GM12878 (cell line): Measurements from ENCODE around the gene RAD51B. TPM values are rescaled to one million over a fixed set of nuclear protein-coding genes. Genes with fewer than 3 reads are reported as not detected.

Experiments used
- NBN ChIP-seq: fragments of 450-650 bp; IDR thresholded peaks from 2 replicates; pipeline ENCODE4 v1.6.1; 2016
- RCOR1 ChIP-seq: conservative IDR thresholded peaks from 2 replicates; pipeline ENCODE4 v1.6.1; 2012; ENCODE audit warnings: low read depth, low read length, improper control_type of control experiment
- RELA ChIP-seq: fragments of 450-650 bp; IDR thresholded peaks from 2 replicates; pipeline ENCODE4 v1.8.0; 2014; ENCODE audit warnings: borderline replicate concordance; ENCODE audit not compliant: partially characterized antibody
- polyA plus RNA-seq, 11 experiments: library from polyadenylated mRNA; depleted of rRNA in 4 of 11; unstranded in 6 of 11; stranded (reverse) in 5 of 11; fragments of >200 nt; fragmentation: Nextera tagmentation in 4 of 11; fragmentation: Illumina TruSeq in 1 of 11; extraction: Ambion mirVana in 4 of 11; extraction: Trizol in 1 of 11; gene quantifications; 1 replicate in 1 of 11; 2 replicates in 10 of 11; pipeline versions ENCODE4 v1.2.1 to v1.2.3, GENCODE V29; 2011 to 2016; ENCODE audit warnings: inconsistent platforms in 2 of 11, missing spikeins in 2 of 11, low read depth in 1 of 11
- total RNA-seq, 4 experiments: library from RNA; depleted of rRNA in 3 of 4; stranded (reverse); fragments of >200 nt in 3 of 4; fragmentation: Illumina TruSeq in 1 of 4; extraction: Trizol in 1 of 4; gene quantifications; 2 replicates each; pipeline versions ENCODE4 v1.2.1 to v1.2.3, GENCODE V29; 2013 to 2021
- TF ChIP-seq, protein P1 (sequence below): IDR thresholded peaks from 2 replicates; pipeline ENCODE4 v1.6.1; 2012; ENCODE audit warnings: low read depth, low read length, improper control_type of control experiment
- TF ChIP-seq, protein P2 (sequence below): fragments of 450-650 bp; IDR thresholded peaks from 2 replicates; pipeline ENCODE4 v1.6.1; 2016; ENCODE audit warnings: mild to moderate bottlenecking, moderate library complexity, borderline replicate concordance

The RAD51B gene
- total and polyA plus RNA-seq, 10 of the 15 experiments (the other 5 are each of a cell fraction or from before 2014, with no cell fraction given), result 9.8 to 26.8 (median 21.3) TPM

DNA sequence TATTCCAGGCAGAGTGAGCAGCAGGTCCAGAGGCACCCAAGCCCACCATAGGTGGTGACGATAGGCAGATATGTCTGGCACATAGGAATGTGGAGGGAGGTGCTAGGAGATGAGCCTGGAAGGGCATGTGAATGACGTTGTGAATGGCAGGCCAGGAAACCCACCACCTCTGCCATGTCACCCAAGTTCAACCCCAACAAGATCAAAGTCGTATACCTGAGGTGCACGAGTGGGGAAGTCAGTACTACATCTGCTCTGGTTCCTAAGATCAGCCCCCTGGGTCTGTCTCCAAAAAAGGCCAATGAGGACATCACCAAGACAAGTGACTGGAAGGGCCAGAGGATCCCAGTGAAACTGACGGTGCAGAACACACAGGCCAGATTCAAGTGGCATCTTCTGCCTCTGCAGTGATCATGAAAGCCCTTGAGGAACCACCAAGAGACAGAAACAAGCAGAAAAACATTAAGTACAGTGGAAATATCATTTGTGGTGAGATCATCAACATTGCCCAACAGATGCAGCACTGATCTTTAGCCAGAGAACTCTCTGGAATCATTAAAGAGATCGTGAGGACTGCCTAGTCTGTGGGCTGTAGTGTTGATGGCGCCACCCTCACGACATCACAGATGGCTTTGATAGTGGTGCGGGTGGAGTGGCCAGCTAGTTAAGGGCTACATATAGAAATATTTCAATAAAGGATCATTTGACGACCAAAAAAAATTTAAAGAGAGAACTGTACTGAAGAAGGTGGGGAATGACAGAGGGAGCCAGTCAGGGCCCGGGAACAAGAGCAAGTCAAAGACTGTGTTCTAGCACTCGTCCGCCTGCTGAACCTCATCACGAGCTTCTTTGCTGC lies 873.6 kb downstream of the RAD51B start (continued):
- TF ChIP-seq RCOR1 (no peak), RELA (no peak), NBN (no peak)
- TF ChIP-seq, protein P1, sequence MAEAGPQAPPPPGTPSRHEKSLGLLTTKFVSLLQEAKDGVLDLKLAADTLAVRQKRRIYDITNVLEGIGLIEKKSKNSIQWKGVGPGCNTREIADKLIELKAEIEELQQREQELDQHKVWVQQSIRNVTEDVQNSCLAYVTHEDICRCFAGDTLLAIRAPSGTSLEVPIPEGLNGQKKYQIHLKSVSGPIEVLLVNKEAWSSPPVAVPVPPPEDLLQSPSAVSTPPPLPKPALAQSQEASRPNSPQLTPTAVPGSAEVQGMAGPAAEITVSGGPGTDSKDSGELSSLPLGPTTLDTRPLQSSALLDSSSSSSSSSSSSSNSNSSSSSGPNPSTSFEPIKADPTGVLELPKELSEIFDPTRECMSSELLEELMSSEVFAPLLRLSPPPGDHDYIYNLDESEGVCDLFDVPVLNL, result no peak
- TF ChIP-seq, protein P2, sequence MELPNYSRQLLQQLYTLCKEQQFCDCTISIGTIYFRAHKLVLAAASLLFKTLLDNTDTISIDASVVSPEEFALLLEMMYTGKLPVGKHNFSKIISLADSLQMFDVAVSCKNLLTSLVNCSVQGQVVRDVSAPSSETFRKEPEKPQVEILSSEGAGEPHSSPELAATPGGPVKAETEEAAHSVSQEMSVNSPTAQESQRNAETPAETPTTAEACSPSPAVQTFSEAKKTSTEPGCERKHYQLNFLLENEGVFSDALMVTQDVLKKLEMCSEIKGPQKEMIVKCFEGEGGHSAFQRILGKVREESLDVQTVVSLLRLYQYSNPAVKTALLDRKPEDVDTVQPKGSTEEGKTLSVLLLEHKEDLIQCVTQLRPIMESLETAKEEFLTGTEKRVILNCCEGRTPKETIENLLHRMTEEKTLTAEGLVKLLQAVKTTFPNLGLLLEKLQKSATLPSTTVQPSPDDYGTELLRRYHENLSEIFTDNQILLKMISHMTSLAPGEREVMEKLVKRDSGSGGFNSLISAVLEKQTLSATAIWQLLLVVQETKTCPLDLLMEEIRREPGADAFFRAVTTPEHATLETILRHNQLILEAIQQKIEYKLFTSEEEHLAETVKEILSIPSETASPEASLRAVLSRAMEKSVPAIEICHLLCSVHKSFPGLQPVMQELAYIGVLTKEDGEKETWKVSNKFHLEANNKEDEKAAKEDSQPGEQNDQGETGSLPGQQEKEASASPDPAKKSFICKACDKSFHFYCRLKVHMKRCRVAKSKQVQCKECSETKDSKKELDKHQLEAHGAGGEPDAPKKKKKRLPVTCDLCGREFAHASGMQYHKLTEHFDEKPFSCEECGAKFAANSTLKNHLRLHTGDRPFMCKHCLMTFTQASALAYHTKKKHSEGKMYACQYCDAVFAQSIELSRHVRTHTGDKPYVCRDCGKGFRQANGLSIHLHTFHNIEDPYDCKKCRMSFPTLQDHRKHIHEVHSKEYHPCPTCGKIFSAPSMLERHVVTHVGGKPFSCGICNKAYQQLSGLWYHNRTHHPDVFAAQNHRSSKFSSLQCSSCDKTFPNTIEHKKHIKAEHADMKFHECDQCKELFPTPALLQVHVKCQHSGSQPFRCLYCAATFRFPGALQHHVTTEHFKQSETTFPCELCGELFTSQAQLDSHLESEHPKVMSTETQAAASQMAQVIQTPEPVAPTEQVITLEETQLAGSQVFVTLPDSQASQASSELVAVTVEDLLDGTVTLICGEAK, result no peak
